HepG2 (cell line): ENCODE results near the gene TCEANC. TPM values are rescaled to one million over a fixed set of nuclear protein-coding genes. Genes with fewer than 3 reads are reported as not detected.
A peak's percentile ranks its signal among the peaks of the same experiment; 100 is the strongest.

Experiments
- ATF5 ChIP-seq: sonication (generic); formaldehyde crosslinking; IDR thresholded peaks from 2 replicates; pipeline ENCODE4 v1.4.0; 2020; ENCODE audit warnings: mild to moderate bottlenecking, low read depth, missing genetic modification reagents
- BHLHE40 ChIP-seq: IDR thresholded peaks from 2 replicates; pipeline ENCODE4 v1.6.1; 2011; ENCODE audit warnings: low read length, improper control_type of control experiment
- CCDC6 ChIP-seq: sonication (generic); formaldehyde crosslinking; IDR thresholded peaks from 2 replicates; pipeline ENCODE4 v1.8.1; 2022; ENCODE audit warnings: mild to moderate bottlenecking, missing genetic modification reagents, moderate library complexity
- CENPBD1 ChIP-seq: sonication (generic); formaldehyde crosslinking; IDR thresholded peaks from 2 replicates; pipeline ENCODE4 v1.8.0; 2022; ENCODE audit warnings: missing genetic modification reagents, low read depth, mild to moderate bottlenecking, borderline replicate concordance
- FOSL1 ChIP-seq: sonication (generic); formaldehyde crosslinking; IDR thresholded peaks from 2 replicates; pipeline ENCODE4 v1.9.0; 2021; ENCODE audit warnings: missing genetic modification reagents, borderline replicate concordance
- NR2F2 ChIP-seq: IDR thresholded peaks from 2 replicates; pipeline ENCODE4 v1.6.1; 2012; ENCODE audit warnings: low read depth, inconsistent platforms, borderline replicate concordance
- NR3C1 ChIP-seq: sonication (generic); formaldehyde crosslinking; IDR thresholded peaks from 2 replicates; pipeline ENCODE4 v1.4.0; 2020; ENCODE audit warnings: missing genetic modification reagents
- RFX3 ChIP-seq: IDR thresholded peaks from 2 replicates; pipeline ENCODE4 v1.6.1; 2016; ENCODE audit warnings: missing biosample characterization, missing genetic modification reagents
- SATB2 ChIP-seq: sonication (generic); formaldehyde crosslinking; IDR thresholded peaks from 2 replicates; pipeline ENCODE4 v1.5.0; 2020; ENCODE audit warnings: missing genetic modification reagents
- SMARCE1 ChIP-seq: fragments of 450-650 bp; IDR thresholded peaks from 2 replicates; pipeline ENCODE4 v1.6.1; 2017; ENCODE audit warnings: borderline replicate concordance
- TRIM24 ChIP-seq: sonication (generic); formaldehyde crosslinking; IDR thresholded peaks from 2 replicates; pipeline ENCODE4 v1.8.0; 2022; ENCODE audit warnings: mild to moderate bottlenecking, missing genetic modification reagents
- ZBTB21 ChIP-seq: sonication (generic); formaldehyde crosslinking; IDR thresholded peaks from 2 replicates; pipeline ENCODE4 v1.4.0; 2020; ENCODE audit warnings: missing genetic modification reagents
- ZKSCAN8 ChIP-seq: IDR thresholded peaks from 2 replicates; pipeline ENCODE4 v1.6.1; 2016; ENCODE audit warnings: borderline replicate concordance, missing genetic modification reagents, missing compliant biosample characterization
- ZNF205 ChIP-seq: IDR thresholded peaks from 2 replicates; pipeline ENCODE4 v1.6.1; 2018; ENCODE audit warnings: missing biosample characterization, missing genetic modification reagents
- ZNF329 ChIP-seq: sonication (generic); formaldehyde crosslinking; IDR thresholded peaks from 2 replicates; pipeline ENCODE4 v1.9.0; 2021; ENCODE audit warnings: low read depth, mild to moderate bottlenecking, missing genetic modification reagents
- ZNF549 ChIP-seq: sonication (generic); formaldehyde crosslinking; IDR thresholded peaks from 2 replicates; pipeline ENCODE4 v1.5.0; 2020; ENCODE audit warnings: missing genetic modification reagents
- ZNF569 ChIP-seq: sonication (generic); formaldehyde crosslinking; IDR thresholded peaks from 2 replicates; pipeline ENCODE4 v1.5.0; 2020; ENCODE audit warnings: mild to moderate bottlenecking, missing genetic modification reagents, moderate library complexity, borderline replicate concordance
- ZNF580 ChIP-seq: IDR thresholded peaks from 2 replicates; pipeline ENCODE4 v1.6.1; 2016; ENCODE audit warnings: low read depth, borderline replicate concordance
- ZNF616 ChIP-seq: sonication (generic); formaldehyde crosslinking; IDR thresholded peaks from 2 replicates; pipeline ENCODE4 v1.5.0; 2020; ENCODE audit warnings: low read depth, mild to moderate bottlenecking, missing genetic modification reagents
- ZNF740 ChIP-seq: sonication (generic); formaldehyde crosslinking; IDR thresholded peaks from 2 replicates; pipeline ENCODE4 v1.4.0; 2020; ENCODE audit warnings: missing genetic modification reagents
- ZNF766 ChIP-seq: sonication (generic); formaldehyde crosslinking; IDR thresholded peaks from 2 replicates; pipeline ENCODE4 v1.5.0; 2020; ENCODE audit warnings: missing genetic modification reagents, borderline replicate concordance
- ZNF781 ChIP-seq: sonication (generic); formaldehyde crosslinking; IDR thresholded peaks from 2 replicates; pipeline ENCODE4 v1.5.1; 2020; ENCODE audit warnings: borderline replicate concordance, mild to moderate bottlenecking, missing genetic modification reagents; ENCODE audit errors: not compliant biosample characterization
- ZNF782 ChIP-seq: sonication (generic); formaldehyde crosslinking; IDR thresholded peaks from 2 replicates; pipeline ENCODE4 v1.4.0; 2020; ENCODE audit warnings: missing genetic modification reagents, mild to moderate bottlenecking, borderline replicate concordance
- polyA plus RNA-seq, 8 experiments: library from polyadenylated mRNA; depleted of rRNA in 3 of 8; stranded (reverse) in 7 of 8; unstranded in 1 of 8; fragments of >200 nt; fragmentation: Illumina TruSeq in 4 of 8; extraction: Trizol in 4 of 8; gene quantifications; 2 replicates each; pipeline versions ENCODE4 v1.2.1 to v1.2.3, GENCODE V29; 2011 to 2016; ENCODE audit warnings: low read depth in 4 of 8, missing spikeins in 1 of 8, mixed read lengths in 1 of 8; ENCODE audit not compliant: insufficient read depth in 1 of 8
- total RNA-seq, 5 experiments: library from RNA; depleted of rRNA; stranded (reverse); fragments of >200 nt; fragmentation: Illumina TruSeq; extraction: Trizol; gene quantifications; 2 replicates each; pipeline ENCODE4 v1.2.3, GENCODE V29; 2016; ENCODE audit warnings: low read depth in 1 of 5
- TF ChIP-seq, protein P1 (sequence below): sonication (generic); formaldehyde crosslinking; IDR thresholded peaks from 2 replicates; pipeline ENCODE4 v1.5.0; 2020; ENCODE audit warnings: mild to moderate bottlenecking, missing genetic modification reagents
- TF ChIP-seq, protein P2 (sequence below): sonication (generic); formaldehyde crosslinking; IDR thresholded peaks from 2 replicates; pipeline ENCODE4 v1.4.0; 2020; ENCODE audit warnings: mild to moderate bottlenecking, missing genetic modification reagents, borderline replicate concordance

Gene TCEANC
- total and polyA plus RNA-seq, 2 of the 13 experiments (the other 11 are each of a cell fraction or from before 2014, with no cell fraction given) = 0.51 to 0.97 TPM

DNA sequence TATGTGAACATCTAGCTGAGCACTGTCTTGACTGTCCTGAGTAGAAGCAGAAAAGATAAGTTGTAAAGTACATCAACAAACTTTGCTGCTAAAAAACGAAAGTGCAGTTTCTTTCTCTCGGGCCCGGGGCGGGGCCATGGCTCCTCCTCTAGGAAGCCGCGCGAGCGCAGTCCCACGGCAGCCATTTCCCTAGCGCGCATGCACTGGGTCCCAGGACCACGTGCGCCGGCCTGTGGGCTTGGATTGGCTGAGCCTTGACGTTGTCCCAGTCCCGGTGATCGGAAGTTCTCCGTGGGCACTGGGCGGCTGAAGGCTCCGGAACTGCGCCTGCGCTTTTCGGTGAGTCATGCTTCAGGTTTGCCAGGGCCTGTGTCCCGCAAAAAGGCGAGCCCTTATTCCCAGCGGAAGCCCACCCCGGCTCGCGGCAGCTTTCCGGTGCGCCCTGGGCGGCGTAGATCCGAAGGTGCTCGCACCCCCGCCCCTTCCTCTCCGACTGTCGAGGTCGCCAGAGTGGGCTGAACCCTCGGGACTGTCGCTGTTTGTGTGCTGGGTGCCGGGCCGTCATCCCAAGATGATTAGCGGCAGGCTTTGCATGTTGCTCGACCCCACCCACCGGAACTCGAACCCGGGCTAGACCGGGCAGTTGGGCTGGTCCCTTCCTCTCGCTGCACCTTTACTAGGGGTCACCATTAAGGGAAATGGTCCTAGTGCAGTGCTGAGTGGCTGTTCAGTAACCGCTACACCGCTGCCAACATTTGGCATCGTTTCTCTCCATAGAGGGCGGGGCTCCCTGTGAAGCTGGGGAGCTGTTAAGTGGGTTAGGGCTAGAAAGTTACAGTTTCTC lies at the start of gene TCEANC (continued):
- TF ChIP-seq ZNF580 (CRISPR knock-in tag) (peak; percentile 32; the same call in 1 of the 2 replicates), ZNF740 (CRISPR knock-in tag) (no peak), SATB2 (CRISPR knock-in tag) (no peak), ZKSCAN8 (CRISPR knock-in tag) (no peak), ZNF782 (CRISPR knock-in tag) (no peak), ZNF329 (CRISPR knock-in tag) (no peak), ZBTB21 (CRISPR knock-in tag) (no peak), SMARCE1 (no peak), ZNF781 (no peak), ZNF616 (CRISPR knock-in tag) (no peak), FOSL1 (CRISPR knock-in tag) (no peak), TRIM24 (CRISPR knock-in tag) (no peak), ZNF549 (CRISPR knock-in tag) (no peak), ATF5 (CRISPR knock-in tag) (no peak), ZNF205 (CRISPR knock-in tag) (no peak), RFX3 (CRISPR knock-in tag) (no peak), NR2F2 (no peak), CENPBD1 (no peak), ZNF569 (no peak), NR3C1 (CRISPR knock-in tag) (no peak), ZNF766 (CRISPR knock-in tag) (no peak), BHLHE40 (no peak), CCDC6 (no peak)
- TF ChIP-seq, protein P1, sequence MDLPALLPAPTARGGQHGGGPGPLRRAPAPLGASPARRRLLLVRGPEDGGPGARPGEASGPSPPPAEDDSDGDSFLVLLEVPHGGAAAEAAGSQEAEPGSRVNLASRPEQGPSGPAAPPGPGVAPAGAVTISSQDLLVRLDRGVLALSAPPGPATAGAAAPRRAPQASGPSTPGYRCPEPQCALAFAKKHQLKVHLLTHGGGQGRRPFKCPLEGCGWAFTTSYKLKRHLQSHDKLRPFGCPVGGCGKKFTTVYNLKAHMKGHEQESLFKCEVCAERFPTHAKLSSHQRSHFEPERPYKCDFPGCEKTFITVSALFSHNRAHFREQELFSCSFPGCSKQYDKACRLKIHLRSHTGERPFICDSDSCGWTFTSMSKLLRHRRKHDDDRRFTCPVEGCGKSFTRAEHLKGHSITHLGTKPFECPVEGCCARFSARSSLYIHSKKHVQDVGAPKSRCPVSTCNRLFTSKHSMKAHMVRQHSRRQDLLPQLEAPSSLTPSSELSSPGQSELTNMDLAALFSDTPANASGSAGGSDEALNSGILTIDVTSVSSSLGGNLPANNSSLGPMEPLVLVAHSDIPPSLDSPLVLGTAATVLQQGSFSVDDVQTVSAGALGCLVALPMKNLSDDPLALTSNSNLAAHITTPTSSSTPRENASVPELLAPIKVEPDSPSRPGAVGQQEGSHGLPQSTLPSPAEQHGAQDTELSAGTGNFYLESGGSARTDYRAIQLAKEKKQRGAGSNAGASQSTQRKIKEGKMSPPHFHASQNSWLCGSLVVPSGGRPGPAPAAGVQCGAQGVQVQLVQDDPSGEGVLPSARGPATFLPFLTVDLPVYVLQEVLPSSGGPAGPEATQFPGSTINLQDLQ (CRISPR knock-in tag) = no peak
- TF ChIP-seq, protein P2, sequence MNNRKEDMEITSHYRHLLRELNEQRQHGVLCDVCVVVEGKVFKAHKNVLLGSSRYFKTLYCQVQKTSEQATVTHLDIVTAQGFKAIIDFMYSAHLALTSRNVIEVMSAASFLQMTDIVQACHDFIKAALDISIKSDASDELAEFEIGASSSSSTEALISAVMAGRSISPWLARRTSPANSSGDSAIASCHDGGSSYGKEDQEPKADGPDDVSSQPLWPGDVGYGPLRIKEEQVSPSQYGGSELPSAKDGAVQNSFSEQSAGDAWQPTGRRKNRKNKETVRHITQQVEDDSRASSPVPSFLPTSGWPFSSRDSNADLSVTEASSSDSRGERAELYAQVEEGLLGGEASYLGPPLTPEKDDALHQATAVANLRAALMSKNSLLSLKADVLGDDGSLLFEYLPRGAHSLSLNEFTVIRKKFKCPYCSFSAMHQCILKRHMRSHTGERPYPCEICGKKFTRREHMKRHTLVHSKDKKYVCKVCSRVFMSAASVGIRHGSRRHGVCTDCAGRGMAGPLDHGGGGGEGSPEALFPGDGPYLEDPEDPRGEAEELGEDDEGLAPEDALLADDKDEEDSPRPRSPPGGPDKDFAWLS = no peak
